PC-3 (cell line): Measurements from ENCODE around the gene NBDY.

Experiments
- EZH2 ChIP-seq: fragments of 300-600 bp; sonication (generic); IDR thresholded peaks from one replicate; pipeline ENCODE4 v1.6.1; 2017; ENCODE audit warnings: antibody characterized with exemption, mild to moderate bottlenecking, low read length; ENCODE audit not compliant: unreplicated experiment
- TF ChIP-seq, protein P1 (sequence below): fragments of 300-600 bp; sonication (generic); conservative IDR thresholded peaks from 2 replicates; pipeline ENCODE4 v1.5.1; 2017; ENCODE audit warnings: antibody characterized with exemption, low read depth, mild to moderate bottlenecking, low read length

GRCh38 chrX:56783996-56784620, 55.1 kb downstream of the NBDY start:
- TF ChIP-seq, protein P1, sequence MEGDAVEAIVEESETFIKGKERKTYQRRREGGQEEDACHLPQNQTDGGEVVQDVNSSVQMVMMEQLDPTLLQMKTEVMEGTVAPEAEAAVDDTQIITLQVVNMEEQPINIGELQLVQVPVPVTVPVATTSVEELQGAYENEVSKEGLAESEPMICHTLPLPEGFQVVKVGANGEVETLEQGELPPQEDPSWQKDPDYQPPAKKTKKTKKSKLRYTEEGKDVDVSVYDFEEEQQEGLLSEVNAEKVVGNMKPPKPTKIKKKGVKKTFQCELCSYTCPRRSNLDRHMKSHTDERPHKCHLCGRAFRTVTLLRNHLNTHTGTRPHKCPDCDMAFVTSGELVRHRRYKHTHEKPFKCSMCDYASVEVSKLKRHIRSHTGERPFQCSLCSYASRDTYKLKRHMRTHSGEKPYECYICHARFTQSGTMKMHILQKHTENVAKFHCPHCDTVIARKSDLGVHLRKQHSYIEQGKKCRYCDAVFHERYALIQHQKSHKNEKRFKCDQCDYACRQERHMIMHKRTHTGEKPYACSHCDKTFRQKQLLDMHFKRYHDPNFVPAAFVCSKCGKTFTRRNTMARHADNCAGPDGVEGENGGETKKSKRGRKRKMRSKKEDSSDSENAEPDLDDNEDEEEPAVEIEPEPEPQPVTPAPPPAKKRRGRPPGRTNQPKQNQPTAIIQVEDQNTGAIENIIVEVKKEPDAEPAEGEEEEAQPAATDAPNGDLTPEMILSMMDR: no peak
- no peak for TF ChIP-seq EZH2
